Suprapubic skin (tissue), 4 donors: ENCODE measurements around the gene DNAJC6. TPM values are rescaled to one million over a fixed set of nuclear protein-coding genes. Genes with fewer than 3 reads are reported as not detected.

Experiments
- DNase-seq, 2 donors: peaks; one replicate each; pipeline ENCODE4 v3.0.0-alpha.2; 2019; ENCODE audit warnings: low spot score in 2 of 2
- H3K27ac ChIP-seq: fragments of 200-600 bp; sonication (generic); one replicate; pipeline ENCODE4 v1.5.1; 2019
- H3K27me3 ChIP-seq: fragments of 200-600 bp; sonication (generic); one replicate; pipeline ENCODE4 v1.5.1; 2019
- H3K36me3 ChIP-seq: fragments of 200-600 bp; sonication (generic); one replicate; pipeline ENCODE4 v1.5.1; 2019
- H3K4me1 ChIP-seq: fragments of 200-600 bp; sonication (generic); one replicate; pipeline ENCODE4 v1.5.1; 2019
- H3K4me3 ChIP-seq: fragments of 200-600 bp; sonication (generic); one replicate; pipeline ENCODE4 v1.5.1; 2019; ENCODE audit warnings: mild to moderate bottlenecking
- H3K9me3 ChIP-seq: fragments of 200-600 bp; sonication (generic); one replicate; pipeline ENCODE4 v1.5.1; 2019
- EP300 ChIP-seq: sonication (generic); formaldehyde crosslinking; IDR thresholded peaks from one replicate; pipeline ENCODE4 v1.6.1; 2017; ENCODE audit warnings: antibody characterized with exemption
- POLR2A ChIP-seq, 2 donors: fragments of 450-650 bp; IDR thresholded peaks; one replicate each; pipeline ENCODE4 v1.6.1; 2017; ENCODE audit warnings: antibody characterized with exemption in 2 of 2, mild to moderate bottlenecking in 2 of 2, moderate library complexity in 2 of 2
- POLR2AphosphoS5 ChIP-seq, 3 donors: sonication (generic); formaldehyde crosslinking; IDR thresholded peaks; one replicate each; pipeline ENCODE4 v1.6.1; 2017; ENCODE audit warnings: antibody characterized with exemption in 3 of 3
- WGBS: methylation state at CpG from one replicate; pipeline ENCODE4 v1.1.5; 2018; 5-methylcytosine and 5-hydroxymethylcytosine counted together
- total RNA-seq, 4 donors: library from RNA; depleted of rRNA; stranded (reverse); fragments of >200 nt; gene quantifications; one replicate each; pipeline ENCODE4 v1.1.0, GENCODE V29; 2016
- TF ChIP-seq, protein P1 (sequence below), 2 donors: fragments of 200-600 bp in 1 of 2; fragments of 450-650 bp in 1 of 2; sonication (generic) in 1 of 2; IDR thresholded peaks; one replicate each; pipeline ENCODE4 v1.5.1; 2016 to 2019; ENCODE audit warnings: antibody characterized with exemption in 2 of 2, mild to moderate bottlenecking in 1 of 2, moderate library complexity in 1 of 2

Gene DNAJC6
- total RNA-seq, 4 donors from 2014 or later = 1.7 to 3.8 (median 3.5) TPM

DNA sequence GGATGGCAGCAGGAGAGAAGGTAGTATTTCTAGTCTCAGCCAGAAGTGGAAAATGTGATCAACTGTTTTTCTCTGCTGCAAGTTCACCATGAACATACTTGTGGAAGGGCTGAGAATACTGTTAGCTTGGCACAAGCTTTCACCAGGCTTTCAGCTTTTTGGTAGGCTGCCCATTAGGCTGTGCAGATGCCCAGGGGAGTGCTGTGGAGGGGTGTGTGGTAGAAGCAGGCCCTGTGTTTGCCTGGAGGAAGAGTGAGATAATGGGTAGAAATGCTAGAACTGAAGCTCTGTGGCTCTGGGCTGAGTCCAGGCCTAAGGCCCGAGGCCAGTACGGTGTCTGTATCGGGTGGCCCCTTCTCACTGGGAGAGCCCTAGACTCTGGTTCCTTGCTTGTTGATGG lies 9.8 kb downstream of the DNAJC6 start:
- no peaks in the 10 kb centered on the region for H3K27me3 ChIP-seq
- no peaks in the 10 kb centered on the region for H3K4me1 ChIP-seq
- 98% methylated on average over 3 of the region's 3 CpGs for WGBS
- H3K36me3 ChIP-seq = no peaks in the 10 kb centered on the region
- no peak for DNase-seq
- H3K27ac ChIP-seq = no peak overlapping the region
- no peak for TF ChIP-seq POLR2AphosphoS5 (IDR thresholded peaks at IDR 0.05)
- TF ChIP-seq EP300 = no peak
- TF ChIP-seq, protein P1, sequence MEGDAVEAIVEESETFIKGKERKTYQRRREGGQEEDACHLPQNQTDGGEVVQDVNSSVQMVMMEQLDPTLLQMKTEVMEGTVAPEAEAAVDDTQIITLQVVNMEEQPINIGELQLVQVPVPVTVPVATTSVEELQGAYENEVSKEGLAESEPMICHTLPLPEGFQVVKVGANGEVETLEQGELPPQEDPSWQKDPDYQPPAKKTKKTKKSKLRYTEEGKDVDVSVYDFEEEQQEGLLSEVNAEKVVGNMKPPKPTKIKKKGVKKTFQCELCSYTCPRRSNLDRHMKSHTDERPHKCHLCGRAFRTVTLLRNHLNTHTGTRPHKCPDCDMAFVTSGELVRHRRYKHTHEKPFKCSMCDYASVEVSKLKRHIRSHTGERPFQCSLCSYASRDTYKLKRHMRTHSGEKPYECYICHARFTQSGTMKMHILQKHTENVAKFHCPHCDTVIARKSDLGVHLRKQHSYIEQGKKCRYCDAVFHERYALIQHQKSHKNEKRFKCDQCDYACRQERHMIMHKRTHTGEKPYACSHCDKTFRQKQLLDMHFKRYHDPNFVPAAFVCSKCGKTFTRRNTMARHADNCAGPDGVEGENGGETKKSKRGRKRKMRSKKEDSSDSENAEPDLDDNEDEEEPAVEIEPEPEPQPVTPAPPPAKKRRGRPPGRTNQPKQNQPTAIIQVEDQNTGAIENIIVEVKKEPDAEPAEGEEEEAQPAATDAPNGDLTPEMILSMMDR (IDR thresholded peaks at IDR 0.05) = no peak
- no peak for TF ChIP-seq POLR2A (IDR thresholded peaks at IDR 0.05)
- no peaks in the 10 kb centered on the region for H3K9me3 ChIP-seq
- no peak overlapping the region for H3K4me3 ChIP-seq

DNA sequence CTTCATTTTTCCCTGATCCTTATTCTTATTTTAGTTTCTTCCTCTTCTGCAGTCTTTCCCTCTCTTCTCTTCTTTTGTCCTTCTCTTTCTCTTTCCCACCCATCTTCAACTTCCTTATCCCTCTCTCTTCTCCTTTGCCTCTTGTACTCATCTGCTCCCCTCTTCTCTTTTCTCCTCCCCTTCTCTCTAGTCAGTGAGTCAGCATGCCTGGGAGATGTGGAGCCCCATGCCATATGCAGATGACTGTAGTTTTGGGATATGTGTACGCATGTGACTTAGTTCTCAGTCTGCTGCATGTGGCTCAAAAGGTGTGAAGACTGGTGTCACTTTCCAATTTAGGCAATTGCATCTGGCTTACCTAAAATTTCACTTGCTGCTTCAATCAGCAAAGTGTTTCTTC lies 10.4 kb downstream of the DNAJC6 start:
- Histone ChIP-seq H3K36me3 (no peaks in the 10 kb centered on the region), H3K4me1 (no peaks in the 10 kb centered on the region), H3K9me3 (no peaks in the 10 kb centered on the region), H3K27ac (no peak overlapping the region), H3K4me3 (no peak overlapping the region), H3K27me3 (no peaks in the 10 kb centered on the region)
- DNase-seq = no peak
- TF ChIP-seq POLR2AphosphoS5 (IDR thresholded peaks at IDR 0.05) = no peak
- TF ChIP-seq, protein P1 (IDR thresholded peaks at IDR 0.05) = no peak
- TF ChIP-seq POLR2A (IDR thresholded peaks at IDR 0.05) = no peak
- no peak for TF ChIP-seq EP300
- 94% methylated on average over 1 of the region's 1 CpG for WGBS

DNA sequence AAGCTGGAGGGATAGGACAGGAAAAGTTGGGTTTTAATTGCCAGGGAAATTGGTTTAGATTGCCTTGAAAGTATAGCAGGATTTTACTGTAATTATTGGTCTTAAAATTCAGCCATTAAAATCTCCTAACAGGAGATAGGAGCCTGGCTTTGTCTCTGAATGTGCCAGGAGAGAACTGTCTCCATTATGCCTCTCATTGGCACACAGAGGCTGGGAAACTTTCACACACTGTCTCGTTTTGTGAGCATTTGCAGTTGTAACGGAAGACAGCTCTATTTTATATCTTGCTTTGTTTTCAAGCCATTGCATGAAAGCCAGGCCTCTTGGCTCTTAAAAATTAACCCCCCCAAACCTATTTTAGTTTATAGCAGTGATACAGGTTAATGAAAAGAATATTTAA lies 12.5 kb downstream of the DNAJC6 start:
- TF ChIP-seq POLR2AphosphoS5 (IDR thresholded peaks at IDR 0.05) = no peak
- no peak for TF ChIP-seq POLR2A (IDR thresholded peaks at IDR 0.05)
- TF ChIP-seq, protein P1 (IDR thresholded peaks at IDR 0.05) = no peak
- no peak for TF ChIP-seq EP300
- 16% methylated on average over 2 of the region's 2 CpGs for whole genome bisulfite sequencing
- Histone ChIP-seq H3K4me1 (no peaks in the 10 kb centered on the region), H3K36me3 (no peaks in the 10 kb centered on the region), H3K4me3 (no peak overlapping the region), H3K27me3 (no peaks in the 10 kb centered on the region), H3K9me3 (no peaks in the 10 kb centered on the region), H3K27ac (no peak overlapping the region)
- DNase-seq = no peak

DNA sequence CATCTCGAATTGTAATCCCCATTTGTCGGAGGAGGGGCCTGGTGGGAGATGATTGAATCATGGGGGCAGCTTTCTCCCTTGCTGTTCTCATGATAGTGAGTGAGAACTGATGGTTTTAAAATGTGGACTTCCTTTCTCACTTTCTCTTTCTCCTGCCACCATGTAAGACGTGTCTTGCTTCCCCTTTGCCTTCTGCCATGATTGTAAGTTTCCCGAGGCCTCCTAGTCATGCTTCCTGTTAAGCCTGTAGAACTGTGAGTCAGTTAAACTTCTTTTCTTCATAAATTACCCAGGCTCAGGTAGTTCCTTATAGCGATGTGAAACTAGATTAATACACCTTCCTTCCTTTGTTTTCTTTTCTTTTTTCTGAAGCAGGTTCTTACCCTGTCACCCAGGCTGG lies 13.9 kb downstream of the DNAJC6 start:
- no peak overlapping the region for H3K27ac ChIP-seq
- no peak for DNase-seq
- no peaks in the 10 kb centered on the region for H3K36me3 ChIP-seq
- no peaks in the 10 kb centered on the region for H3K27me3 ChIP-seq
- TF ChIP-seq, protein P1 (IDR thresholded peaks at IDR 0.05) = no peak
- no peak for TF ChIP-seq EP300
- no peak for TF ChIP-seq POLR2A (IDR thresholded peaks at IDR 0.05)
- TF ChIP-seq POLR2AphosphoS5 (IDR thresholded peaks at IDR 0.05) = no peak
- WGBS = 75% methylated on average over 5 of the region's 5 CpGs
- H3K9me3 ChIP-seq = no peaks in the 10 kb centered on the region
- no peak overlapping the region for H3K4me3 ChIP-seq
- H3K4me1 ChIP-seq = no peaks in the 10 kb centered on the region

DNA sequence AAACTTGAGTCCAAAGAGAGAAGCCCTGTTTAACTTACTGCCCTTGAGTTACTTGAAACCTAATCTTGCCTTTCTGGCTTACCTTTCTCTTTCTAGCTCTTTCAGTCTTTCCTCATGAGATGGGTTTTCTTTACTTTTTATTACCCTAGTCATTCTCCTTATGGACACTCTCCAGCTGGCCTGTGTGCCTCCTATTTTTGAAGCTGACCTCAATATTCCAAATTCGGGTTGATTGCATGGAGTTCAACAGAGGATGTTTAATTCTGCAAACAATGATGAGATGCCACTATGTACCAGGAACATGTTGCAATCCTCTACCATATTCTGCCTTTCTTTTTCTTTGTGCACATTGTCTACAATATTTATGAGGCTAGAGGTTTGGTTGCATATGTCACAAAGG lies 20.7 kb downstream of the DNAJC6 start:
- 79% methylated on average over 1 of the region's 1 CpG for WGBS
- no peaks in the 10 kb centered on the region for H3K9me3 ChIP-seq
- TF ChIP-seq, protein P1 (IDR thresholded peaks at IDR 0.05) = no peak
- TF ChIP-seq EP300 = no peak
- TF ChIP-seq POLR2AphosphoS5 (IDR thresholded peaks at IDR 0.05) = no peak
- no peak for TF ChIP-seq POLR2A (IDR thresholded peaks at IDR 0.05)
- H3K27ac ChIP-seq = no peak overlapping the region
- H3K36me3 ChIP-seq = no peaks in the 10 kb centered on the region
- H3K4me1 ChIP-seq = no peaks in the 10 kb centered on the region
- no peak overlapping the region for H3K4me3 ChIP-seq
- DNase-seq = no peak
- H3K27me3 ChIP-seq = no peaks in the 10 kb centered on the region
